GM18517 (cell line): ENCODE results near the gene ZFYVE26.
A peak's percentile ranks its signal among the peaks of the same experiment; 100 is the strongest.
"Not testable (repeated sequence)": the region's sequence is repeated elsewhere in the genome, so short reads cannot be mapped to it uniquely, and the experiment has no call there.

Experiments
- ATAC-seq: cut with Tn5 transposase; IDR thresholded peaks from one replicate; pipeline ENCODE4 v1.9.1; 2021; ENCODE audit warnings: mild to moderate bottlenecking, moderate library complexity; ENCODE audit not compliant: unreplicated experiment

The ZFYVE26 gene

DNA sequence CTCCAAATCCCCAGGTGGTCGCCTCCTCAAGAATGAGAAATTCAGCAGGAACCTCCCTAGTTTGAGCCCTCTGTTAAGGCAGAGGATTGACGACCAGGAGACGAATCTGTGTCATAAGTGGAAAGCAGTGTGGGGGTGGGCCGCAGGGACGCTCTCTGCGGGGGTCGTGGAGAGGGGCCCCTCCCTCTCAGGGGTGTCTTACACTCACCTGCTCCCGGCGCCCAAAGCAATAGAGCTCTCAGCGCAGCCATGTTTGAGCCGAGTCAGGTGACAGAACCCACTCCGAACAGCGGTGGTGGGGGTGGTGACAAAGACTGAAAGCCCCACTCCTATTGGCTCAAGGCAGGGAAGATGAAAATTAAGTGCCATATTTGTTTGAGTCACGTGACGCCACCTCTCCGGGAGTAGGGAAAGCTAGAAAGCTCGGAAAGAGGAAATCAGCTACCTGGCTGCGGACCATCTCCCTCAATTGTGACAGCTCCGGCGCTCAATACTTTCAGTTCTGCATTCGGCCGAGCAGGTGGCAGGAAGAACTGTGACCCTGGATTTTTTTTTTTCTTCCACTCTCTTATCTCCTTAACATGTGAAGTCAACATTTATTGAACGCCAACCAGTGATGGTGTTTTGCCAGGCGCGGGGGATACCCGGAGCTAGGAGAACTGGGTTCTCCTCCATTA lies at the start of gene ZFYVE26:
Gene ZFYVE26, minus strand, starts transcription at position 265 of the 677 bp plus-strand sequence. CDS start 627 bp downstream, outside the sequence.
- ATAC-seq = peak; percentile 72

- no peak for ATAC-seq
Observed at GRCh38 chr14:67863223-67863622, 46.8 kb upstream of the ZFYVE26 start.

DNA sequence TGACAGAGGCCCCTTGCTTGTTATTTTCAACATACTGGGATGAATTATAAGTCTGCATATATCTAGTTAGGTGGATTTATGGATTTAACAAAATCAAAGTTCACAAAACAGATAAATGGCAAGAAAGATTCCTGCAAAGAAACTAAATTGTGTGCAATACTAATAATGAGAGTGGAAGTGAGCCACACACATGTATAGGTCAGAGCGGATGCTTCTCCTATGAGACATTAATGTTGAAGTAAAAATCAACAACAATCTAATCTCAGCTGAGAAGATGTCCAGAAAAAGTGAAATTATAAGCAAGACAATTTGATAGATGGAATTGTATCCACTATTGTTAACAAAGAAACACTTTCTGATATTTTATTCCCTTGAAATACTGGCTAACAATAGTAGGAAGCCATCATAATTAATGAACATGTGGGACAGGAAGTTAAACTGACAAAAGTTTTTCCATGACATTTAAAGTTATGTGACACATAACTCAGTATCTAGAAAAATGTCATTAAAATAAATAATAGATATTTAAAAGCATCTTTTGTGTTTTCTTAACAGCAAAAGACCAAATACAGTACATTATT lies 42.9 kb upstream of the ZFYVE26 start:
- no peak for ATAC-seq

DNA sequence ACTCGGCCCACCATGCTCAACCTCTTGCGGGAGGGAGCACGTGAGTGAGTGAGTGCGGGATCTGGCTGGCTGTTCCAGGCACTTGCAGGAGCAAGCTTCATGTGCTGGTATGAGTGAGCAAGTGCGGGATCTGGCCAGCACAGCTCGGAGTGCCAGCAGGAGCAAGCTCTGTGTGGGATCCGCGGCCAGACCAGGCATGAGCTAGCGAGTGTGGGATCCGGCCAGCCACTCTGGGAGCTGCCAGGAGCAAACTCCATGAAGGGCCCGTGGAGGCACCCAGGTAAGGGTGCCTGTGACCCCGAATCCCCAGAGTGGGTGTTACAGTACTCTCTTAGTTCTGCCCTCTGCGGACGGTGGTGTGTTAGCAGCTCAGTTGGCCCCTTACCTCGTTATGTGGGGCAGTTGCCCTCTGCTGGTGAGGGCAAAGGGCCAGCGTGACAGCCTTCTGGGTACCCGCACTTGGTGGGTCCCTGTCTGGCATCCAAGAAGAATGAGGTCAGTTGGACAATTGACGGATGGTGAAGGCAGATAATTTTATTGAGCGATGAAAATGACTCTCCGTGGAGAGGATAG lies 41.5 kb upstream of the ZFYVE26 start:
- no peak for ATAC-seq

DNA sequence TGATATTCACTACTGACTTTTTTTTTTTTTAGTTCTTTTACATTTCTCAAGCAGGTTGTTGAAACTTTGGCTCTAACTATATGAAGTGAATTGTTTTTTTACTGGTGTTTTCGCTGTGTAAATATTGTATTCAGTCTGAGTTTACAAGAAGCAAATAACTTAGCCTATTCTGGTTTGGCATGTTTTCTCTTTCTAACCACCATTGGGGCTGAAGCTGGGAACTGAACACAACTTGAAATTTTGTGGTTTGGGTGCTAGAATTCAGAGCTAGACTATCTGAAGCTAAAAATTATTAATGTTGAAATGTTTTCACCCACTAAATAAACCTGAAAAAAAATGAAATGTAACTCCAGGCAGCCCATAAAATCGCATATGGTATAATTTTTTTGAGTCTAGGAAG lies 40.4 kb upstream of the ZFYVE26 start:
- ATAC-seq = no peak

DNA sequence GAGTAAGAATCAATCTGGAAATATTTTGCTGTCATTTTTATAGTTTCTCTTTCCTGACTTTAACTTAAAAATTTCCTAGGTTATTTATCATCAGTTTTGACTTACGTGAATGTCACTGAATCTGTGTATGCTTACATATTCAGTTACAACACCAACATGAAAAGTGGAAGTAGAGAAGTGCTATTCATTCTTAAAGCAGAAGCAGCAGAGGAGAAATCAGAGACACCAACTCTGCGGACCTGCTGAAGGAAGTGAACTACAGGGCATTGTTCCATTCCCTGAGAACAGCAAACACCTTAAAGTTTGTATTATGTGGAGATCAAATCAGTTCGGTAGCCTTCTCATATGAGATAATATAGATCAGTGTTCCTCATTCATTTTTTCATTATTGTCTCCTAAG lies 37.3 kb upstream of the ZFYVE26 start:
- no peak for ATAC-seq

- ATAC-seq = no peak
Observed at GRCh38 chr14:67852926-67853604, 36.7 kb upstream of the ZFYVE26 start.

DNA sequence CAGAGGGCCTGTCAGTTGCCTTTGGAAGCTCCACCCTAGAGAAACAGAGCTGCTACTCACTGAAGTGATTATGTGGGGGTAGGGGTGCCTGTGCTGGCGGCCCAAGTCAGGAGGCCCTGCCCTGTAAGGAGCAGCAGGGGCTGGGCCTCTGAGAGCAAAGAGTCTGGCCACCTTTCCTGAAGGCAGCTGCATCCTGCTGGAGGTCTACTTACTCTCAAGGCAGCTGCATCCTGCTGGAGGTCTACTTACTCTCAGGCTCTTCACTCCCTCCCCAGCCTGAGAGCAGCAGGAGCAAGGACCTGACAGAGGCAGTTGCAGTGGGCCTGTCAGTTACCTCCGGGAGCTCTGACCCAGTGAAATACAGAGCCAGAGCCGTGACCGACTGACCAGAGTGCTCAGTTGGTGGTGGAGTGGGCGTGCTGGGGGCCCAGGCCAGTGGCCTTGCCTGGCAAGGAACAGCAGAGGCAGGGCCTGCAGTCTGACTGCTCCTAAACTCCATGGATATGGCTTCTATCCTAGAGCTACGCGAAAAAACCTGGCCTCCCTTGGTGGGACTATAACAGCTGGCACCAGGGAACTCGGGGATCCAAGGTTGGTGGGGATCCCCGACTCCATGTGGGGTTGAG lies 35.5 kb upstream of the ZFYVE26 start:
- no peak for ATAC-seq

- no peak for ATAC-seq
Observed at GRCh38 chr14:67850066-67850830, 33.9 kb upstream of the ZFYVE26 start.

- ATAC-seq = no peak
Observed at GRCh38 chr14:67846029-67846610, 29.7 kb upstream of the ZFYVE26 start.

DNA sequence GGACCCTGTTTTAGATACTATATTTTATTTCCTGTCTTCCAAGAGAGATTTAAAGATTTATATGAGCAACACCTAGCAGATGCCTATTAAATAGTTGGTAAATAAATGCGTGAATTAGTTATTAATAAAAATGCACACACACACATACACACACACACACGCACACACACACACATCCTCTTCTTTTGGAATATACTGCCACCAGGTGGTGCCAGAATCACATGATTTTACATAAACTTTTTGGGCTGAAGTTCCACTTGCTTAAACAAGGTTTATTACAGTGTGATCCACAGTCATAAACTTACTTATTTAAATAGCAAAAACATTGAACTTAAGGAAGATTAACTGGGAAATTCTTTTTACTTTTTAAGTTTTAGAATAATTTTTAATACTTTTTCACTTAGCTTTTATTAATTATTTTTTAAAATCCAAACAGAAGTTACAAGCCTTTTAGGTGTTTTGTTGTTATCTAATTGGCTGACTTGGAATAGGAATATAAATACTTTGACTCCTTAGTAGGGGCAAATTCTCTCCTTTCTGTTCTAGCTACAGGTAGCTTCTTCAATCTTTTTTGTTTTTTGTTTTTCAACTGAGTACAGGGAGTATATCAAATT lies 20.7 kb upstream of the ZFYVE26 start:
- ATAC-seq = no peak

- ATAC-seq = no peak
Observed at GRCh38 chr14:67835596-67835995, 19.2 kb upstream of the ZFYVE26 start.

DNA sequence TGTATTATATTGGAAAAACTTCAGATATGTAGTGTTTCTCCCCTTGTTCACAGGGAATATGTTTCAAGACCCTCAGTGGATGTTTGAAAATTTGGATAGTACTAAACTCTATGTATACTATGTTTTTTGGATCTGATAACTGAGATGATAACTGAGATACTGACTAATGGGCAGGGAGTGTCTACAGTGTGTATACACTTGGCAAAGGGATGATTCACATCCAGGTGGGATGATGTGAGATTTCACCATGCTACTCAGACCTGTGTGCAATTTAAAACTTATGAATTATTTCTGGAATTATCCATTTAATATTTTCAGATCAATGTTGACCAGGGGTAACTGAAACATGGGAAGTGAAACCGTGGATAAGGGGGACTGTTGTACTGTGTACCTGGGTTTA lies 17.0 kb upstream of the ZFYVE26 start:
- ATAC-seq = no peak

DNA sequence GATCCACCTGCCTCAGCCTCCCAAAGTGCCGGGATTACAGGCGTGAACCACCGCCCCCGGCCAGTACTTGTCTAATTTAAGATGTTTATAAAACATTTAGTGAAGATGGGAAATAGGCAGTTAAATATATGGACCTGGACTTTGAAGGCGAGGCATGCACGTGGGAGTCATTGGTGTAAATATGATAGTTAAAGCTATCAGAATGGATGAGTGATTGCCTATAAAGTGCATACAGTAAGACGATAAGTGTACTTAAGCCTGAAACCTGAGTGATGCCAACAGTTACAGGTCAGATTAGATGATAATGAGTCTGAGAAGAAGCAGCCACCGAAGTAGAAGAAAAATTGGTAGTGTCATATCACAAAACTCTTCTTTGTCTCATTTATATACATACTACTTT lies 14.7 kb upstream of the ZFYVE26 start:
- no peak for ATAC-seq

DNA sequence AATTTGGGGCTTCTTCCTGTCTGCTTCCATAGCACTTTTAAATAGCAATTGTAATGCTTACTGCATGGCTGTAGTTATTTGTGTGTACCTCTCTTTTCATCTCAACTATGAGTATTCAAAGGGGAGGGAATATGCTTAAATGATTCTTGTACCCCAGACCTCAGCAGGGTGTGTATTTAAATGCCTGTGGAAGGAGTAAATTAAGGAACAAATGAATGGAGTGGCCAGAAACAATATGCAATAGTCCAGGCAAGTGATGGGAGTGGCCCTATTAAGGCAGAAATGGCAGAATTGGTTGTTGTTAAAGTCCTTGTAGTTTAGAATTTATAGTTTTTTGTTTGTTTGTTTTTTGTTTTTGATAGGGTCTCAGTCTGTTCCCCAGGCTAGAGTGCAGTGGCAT lies 4.7 kb upstream of the ZFYVE26 start:
- ATAC-seq = no peak

- ATAC-seq = no peak
Observed at GRCh38 chr14:67820428-67820971, 4.1 kb upstream of the ZFYVE26 start.

GRCh38 chr14:67819563-67820421 lies 3.4 kb upstream of the ZFYVE26 start, which contains the start of gene RAD51B:
TSS of gene RAD51B (plus strand) at chr14:67819779.
- ATAC-seq = peak; percentile 66

GRCh38 chr14:67818476-67818875 lies 2.1 kb upstream of the ZFYVE26 start:
- not testable (repeated sequence) for ATAC-seq
